ENCODE data around the gene TDRKH.
A peak's percentile ranks its signal among the peaks of the same experiment; 100 is the strongest.

The TDRKH gene

GRCh38 chr1:151823175-151823574 lies 32.9 kb upstream of the TDRKH start:
- DNase-seq (ENCODE audit: low read depth), result no peak

- DNase-seq (ENCODE audit: low read depth), result no peak
Observed at GRCh38 chr1:151822404-151822803, 32.1 kb upstream of the TDRKH start.

DNA sequence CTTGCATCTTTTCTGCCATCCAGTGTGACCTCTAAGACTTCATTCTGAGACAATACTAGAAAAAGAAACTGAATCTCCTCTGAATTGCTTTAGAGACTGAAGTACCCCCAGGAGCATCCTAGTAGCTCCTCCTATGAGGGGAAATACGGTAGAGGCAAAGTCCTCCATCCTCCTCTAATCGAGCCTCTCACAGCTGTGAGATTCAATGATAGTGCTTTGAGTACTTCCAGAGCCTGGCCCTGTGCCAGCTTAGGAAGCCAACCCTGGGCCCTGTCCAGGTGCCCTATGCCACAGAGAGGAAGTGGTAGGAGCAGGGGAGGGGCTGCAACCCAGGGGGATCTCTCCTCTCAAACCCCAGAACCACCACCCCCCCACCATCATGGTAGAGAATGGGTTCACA lies 30.6 kb upstream of the TDRKH start:
- DNase-seq (ENCODE audit: low read depth), result no peak

GRCh38 chr1:151819976-151820623 lies 29.8 kb upstream of the TDRKH start:
- DNase-seq (ENCODE audit: low read depth), result peak; percentile 21

DNA sequence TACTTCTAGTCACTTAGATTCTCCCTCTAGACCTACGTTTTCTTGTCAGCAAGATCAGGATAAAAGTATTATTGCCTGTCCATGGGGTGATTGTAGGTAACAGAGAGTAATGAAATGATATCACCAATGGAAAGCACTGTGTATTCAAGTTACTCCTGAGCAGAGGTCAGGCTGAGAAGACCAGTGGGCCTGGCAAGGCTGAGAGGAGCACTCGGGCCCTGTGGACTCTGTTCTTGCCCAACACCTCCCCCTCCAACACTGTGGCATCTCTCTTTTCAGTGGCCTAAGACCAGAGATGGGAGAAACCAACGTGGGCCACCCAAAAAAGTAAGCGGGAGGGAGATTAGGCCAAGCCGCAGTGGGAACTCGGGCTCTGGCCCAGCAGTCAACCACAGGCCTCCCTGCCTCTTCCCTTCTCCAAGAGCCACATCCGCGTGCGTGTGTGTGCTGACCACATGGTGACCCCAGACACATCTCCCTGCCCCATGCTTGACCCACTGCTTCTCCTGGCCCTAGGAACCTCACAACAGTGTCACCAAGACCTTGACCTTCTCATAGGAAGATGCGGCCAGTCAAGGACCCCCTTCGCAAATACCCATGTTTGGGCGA lies 29.0 kb upstream of the TDRKH start:
- DNase-seq (ENCODE audit: low read depth), result no peak

GRCh38 chr1:151817353-151817730 lies 27.0 kb upstream of the TDRKH start:
- no peak for DNase-seq (ENCODE audit: low read depth)

DNA sequence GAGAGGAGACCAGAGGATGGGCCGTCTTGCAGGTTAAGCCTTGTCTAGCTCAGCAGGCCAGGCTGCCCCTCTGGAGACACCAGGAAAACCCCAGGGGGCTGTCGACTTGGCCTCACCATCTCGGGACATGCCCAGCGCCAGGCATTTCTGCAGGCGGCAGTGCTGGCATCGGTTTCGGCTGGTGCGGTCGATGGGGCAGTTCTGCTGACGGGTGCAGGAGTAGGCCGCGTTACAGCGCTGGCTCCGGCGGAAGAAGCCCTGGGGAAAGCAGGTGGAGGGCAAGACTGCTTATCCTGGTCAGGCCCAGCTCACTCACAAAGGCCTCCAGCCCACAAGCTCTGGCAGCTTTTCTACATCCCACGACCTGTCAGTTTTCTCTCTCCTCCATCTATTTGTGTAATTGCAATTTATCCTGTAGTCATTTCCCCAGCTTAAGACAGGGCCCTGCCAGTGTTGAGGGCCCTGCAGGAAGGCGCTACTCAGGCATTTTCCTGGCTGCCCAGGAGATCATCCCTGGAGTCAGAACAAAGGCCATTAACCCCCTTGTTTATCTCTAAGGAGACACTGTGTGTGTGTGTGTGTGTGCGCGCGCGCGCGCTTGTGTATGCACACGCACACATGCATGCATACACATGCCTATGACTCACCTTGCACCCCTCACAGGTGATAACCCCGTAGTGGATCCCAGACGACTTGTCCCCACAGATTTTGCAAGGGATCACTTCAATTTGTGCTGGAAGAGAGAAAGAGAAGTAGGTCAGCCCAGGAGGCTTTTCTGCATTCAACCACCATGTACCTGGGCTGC lies 26.4 kb upstream of the TDRKH start:
- DNase-seq (ENCODE audit: low read depth), result no peak

DNA sequence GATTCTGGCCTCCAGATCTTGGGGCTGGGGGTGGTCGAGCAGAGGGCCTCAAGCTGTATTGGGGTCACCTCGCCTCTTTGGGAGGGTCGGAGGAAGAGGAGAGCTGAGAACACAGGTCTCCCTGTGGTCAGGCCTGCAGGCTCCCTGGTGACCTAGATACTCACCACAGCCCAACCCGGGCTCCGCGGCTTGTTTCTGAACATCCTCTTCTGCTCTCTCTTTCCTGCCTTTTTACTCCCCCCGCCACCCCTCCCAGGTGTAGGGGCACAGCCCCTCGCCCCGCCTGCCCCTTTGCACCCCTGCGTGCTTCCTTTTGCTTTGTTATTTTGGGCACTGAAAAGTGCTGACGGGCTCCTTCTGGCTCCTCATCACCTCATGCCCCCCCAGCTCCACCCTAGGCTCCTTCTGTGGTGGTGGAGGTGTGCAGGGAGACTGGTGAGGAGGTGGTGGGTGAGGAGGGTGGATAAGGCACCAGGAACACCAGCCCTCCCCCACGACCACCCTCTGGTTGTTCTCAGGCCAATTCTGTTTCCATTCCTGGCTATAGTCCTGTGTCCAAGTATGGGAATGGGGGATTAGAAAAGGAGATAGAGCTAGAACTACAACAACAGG lies 25.5 kb upstream of the TDRKH start:
- no peak for DNase-seq (ENCODE audit: low read depth)

DNA sequence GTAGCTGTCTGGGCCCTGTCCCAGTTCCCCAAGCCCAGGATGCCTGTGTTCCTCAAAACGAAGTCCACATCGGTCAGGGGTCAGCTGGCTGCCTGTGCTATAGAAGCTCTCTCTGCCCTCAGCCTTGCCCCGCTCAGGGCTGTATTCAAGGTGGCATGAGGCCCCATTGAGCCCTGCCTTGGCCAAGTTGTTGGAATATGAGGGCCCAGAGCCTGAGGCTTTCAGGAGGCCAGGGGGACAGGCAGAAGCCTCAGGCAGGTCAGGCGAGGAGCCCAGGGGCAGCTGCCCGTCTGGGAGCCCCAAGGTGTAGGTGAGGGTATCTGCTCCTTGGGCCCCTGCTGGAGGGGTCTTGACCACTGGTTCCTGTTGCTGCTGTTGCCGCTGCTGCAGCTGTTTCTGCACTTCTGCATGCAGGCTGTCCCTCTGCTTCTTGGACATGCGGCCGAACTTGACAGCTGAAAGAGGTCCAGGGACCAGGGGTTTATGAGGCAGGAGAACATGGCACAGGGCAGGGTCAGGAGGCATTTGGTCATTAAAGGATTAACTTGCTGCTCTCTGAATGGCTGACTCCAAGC lies 24.8 kb upstream of the TDRKH start:
- no peak for DNase-seq (ENCODE audit: low read depth)

DNA sequence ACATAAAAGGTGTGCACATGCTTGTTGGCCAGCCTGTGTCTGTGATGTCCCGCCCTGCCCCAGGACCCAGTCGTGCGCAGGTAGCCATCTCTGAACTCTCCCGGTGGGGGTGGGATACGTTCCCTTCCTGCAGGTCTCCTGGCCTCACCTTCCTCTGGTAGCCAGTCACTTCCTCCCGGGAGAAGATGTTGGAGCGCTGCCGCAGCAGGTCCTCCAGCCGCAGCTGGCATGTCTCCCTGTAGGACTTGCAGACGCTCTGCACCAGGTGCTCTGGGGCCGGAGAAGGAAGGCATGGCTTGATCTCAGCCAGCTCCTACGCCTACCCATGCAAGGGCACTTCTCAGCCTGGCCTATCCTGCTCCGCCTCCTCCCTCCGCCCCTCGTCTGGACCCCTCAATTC lies 24.1 kb upstream of the TDRKH start:
- no peak for DNase-seq (ENCODE audit: low read depth)

DNA sequence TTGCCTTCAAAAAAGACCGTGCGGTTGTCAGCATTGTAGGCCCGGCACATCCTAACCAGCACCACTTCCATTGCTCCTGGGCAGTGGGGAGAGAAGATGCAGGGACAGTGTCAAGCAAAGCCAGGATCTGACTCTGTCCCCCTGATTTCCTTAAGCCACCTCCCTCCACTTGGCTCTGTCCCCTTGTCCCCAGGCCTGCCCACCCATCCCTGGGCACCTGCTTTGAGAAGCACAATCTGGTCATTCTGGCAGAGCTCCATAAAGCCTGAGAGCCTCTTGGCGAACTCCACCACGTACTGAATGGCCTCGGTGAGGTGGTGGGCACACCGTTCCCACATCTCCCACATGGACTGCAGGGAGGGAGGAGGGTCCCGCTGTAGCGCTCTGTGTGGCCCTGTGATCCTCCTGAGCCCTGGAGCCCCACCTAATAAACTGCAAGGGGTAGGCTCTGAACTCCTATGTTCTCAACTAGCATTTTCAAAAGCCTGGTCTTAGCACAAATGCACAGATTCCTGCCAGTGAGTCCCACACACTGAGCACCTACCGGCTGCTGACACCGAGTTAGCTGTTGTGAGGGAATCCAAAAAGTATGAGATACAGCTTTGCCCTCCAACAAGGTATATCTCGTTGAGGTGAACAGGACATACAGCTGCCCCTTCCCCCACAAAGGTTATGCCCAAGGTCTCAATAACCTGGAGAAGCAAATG lies 23.1 kb upstream of the TDRKH start:
- no peak for DNase-seq (ENCODE audit: low read depth)

DNA sequence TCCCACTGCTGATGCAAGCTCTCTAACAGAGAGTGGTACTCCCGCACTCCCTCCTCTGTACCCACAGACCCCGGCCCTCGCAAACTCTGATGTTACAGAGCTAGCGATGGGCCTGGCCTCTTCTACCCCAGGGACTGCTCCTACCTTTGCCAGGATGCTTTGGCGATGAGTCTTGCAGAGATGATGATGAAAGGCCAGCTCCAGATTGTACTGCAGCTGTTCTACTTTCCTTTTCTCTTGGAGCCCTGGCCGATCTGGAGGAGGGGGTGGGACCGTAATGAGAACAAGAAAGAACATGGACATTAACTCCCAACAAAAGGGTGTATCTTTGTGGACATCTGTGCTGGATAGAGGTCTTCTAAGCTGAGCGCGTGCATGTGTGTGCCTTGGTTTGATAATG lies 20.9 kb upstream of the TDRKH start:
- peak; percentile 21 for DNase-seq (ENCODE audit: low read depth)

DNA sequence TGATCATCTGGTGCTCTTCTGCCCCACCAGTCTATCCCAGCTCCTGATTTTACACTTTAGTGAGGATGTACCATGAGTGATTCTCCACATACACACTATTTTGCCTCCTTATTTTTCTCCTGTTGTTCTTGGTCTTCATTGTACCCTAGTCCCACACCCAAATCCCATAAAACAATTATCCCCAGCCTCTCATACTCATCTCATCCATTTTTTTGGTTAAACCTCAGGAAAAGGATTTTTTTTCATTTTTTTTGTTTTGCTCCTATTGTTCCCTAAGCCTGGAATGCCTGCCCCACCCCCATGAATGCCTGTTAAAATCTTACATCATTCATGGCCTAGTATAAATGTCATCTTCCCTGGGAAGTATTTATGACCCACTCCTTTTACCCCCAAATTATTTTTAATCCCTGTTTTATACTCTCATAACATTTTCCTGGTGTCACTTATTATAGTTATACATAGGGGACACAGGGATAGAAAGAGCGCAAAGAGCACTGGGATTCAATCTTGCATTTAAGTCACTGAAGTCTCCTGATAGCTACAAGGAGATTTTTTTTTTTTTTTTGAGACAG lies 19.8 kb upstream of the TDRKH start:
- no peak for DNase-seq (ENCODE audit: low read depth)

DNA sequence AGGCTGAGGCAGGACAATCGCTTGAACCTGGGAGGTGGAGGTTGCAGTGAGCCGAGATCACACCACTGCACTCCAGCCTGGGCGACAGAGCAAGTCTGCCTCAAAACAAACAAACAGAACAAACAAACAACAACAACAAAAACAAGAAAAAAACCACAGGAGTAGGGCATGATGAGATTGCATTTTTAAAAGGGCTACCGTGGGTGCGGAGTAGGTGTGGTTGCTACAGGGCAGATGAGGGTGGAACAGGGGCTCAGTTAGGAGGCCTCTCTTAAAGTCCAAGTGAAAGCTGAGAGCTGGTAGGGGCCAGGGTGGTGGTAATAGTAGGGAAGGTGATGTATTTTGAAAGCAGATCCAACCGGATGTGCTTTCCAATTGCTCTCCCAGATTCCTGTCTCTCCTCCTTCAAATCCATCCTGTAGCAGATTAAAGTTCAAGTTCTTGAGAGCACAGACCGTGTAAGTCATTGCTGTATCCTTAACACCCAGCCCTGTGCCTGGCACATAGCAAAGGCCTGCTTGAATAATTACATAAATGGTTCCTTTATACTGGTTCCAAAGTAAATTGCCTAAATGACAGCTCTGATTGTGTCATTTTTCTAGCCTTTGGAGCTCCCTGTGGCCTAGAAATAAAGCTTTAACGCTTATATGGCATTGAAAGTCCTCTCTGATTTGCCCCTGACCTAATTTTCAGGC lies 19.1 kb upstream of the TDRKH start:
- DNase-seq (ENCODE audit: low read depth), result no peak

GRCh38 chr1:151807766-151808165 lies 17.5 kb upstream of the TDRKH start:
- no peak for DNase-seq (ENCODE audit: low read depth)

DNA sequence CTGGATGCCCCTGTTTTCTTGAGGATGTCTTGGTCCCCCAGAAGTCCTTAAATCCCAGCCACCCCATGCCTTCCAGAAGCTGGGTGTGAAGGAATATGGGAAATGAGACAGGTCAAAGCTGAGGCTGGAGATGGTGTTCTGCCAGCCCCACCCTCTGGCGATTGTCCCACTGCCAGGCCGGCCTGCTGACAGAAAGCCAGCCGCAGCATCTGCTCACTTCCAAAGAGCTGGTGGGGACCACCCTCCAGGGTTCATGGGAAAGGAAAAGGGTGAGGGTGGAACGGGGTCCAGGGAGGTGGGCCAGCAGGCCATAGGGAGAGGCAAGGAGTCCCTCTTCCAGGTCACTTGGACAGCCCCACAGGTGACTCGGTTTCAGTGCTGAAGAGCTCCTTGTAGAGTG lies 16.8 kb upstream of the TDRKH start:
- no peak for DNase-seq (ENCODE audit: low read depth)

DNA sequence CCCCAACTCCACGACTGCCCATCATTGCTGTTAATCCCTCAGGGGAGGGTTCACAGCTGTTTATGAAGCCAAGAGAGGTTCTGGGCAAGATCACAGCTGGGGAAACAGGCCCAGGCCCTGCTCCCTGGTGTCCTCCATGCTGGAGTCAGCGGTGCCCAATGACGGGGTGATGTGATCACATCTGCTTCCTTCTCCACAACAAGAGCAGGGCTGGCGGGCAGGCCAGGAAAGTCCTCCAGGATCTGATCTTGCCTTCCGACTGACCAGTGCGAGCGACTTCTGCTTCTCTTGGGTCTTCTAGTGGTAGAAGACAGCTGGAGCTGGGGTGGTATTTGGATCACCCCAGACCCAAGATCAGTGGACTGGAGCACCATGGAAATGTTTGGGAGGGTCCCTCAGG lies 15.9 kb upstream of the TDRKH start:
- no peak for DNase-seq (ENCODE audit: low read depth)

GRCh38 chr1:151805066-151805820 lies 14.9 kb upstream of the TDRKH start, which contains the start of gene LINGO4:
Gene LINGO4 (minus strand): TSS chr1:151805419. CDS start chr1:151802704, 2,715 bp downstream.
- no peak for DNase-seq (ENCODE audit: low read depth)

DNA sequence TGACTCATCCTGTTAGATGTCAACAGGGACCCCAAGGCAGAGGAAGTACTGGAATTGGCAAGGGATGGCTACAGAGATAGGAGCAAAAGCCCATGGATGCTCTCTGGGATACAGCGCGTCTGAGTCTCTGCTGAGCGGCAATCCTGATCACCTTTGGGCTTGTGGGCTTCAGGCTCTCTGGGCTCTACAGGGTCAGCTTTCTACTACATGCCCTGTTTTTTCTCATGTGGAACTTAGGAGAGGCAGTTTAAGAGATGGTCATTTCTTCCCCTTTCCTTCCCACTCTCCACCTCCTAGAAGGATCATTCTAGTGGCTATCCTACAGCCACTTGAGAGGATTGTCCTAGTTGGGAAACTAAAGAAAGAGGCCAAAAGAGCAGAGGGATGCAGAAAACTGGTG lies 13.6 kb upstream of the TDRKH start:
- no peak for DNase-seq (ENCODE audit: low read depth)

GRCh38 chr1:151803164-151803563 lies 12.9 kb upstream of the TDRKH start:
- no peak for DNase-seq (ENCODE audit: low read depth)

Measured in amniotic epithelial cell (primary cell).